IPS DF 6.9 (cell line): ENCODE results near the gene RNF212.
"Not testable (repeated sequence)": the region's sequence is repeated elsewhere in the genome, so short reads cannot be mapped to it uniquely, and the experiment has no call there.

Experiments
- DNase-seq: peaks from one replicate; pipeline ENCODE4 v3.0.0-alpha.2; 2013; ENCODE audit warnings: low read depth, low spot score
- H3K27ac ChIP-seq: one replicate; pipeline ENCODE4 v1.5.1; 2013; ENCODE audit warnings: low read length, control low read depth
- H3K27me3 ChIP-seq: 2 replicates; pipeline ENCODE4 v1.6.1; 2013; ENCODE audit warnings: mild to moderate bottlenecking, low read length; ENCODE audit not compliant: control insufficient read depth, insufficient read depth
- H3K36me3 ChIP-seq: 2 replicates; pipeline ENCODE4 v1.6.1; 2013; ENCODE audit warnings: low read length; ENCODE audit not compliant: control insufficient read depth, insufficient read depth
- H3K4me1 ChIP-seq: 2 replicates; pipeline ENCODE4 v1.6.1; 2013; ENCODE audit warnings: low read length; ENCODE audit not compliant: control insufficient read depth, insufficient read depth
- H3K4me3 ChIP-seq: 2 replicates; pipeline ENCODE4 v1.5.1; 2013; ENCODE audit warnings: mild to moderate bottlenecking, low read length
- H3K9me3 ChIP-seq: 2 replicates; pipeline ENCODE4 v1.6.1; 2013; ENCODE audit warnings: low read length, inconsistent platforms; ENCODE audit not compliant: control insufficient read depth, insufficient read depth
- WGBS: extraction: QIAGEN DNeasy Blood & Tissue Kit; methylation state at CpG from one replicate; pipeline ENCODE4 v1.1.7; 2013; ENCODE audit warnings: mixed read lengths, missing lambda C conversion rate; ENCODE audit not compliant: insufficient read length, insufficient coverage; 5-methylcytosine and 5-hydroxymethylcytosine counted together

Gene RNF212

GRCh38 chr4:1056671-1057402 is 56.5 kb downstream of the RNF212 start:
- no peaks in the 10 kb centered on the region for H3K36me3 ChIP-seq
- DNase-seq, result no peak
- no peaks in the 10 kb centered on the region for H3K9me3 ChIP-seq
- peaks cover 2% of the 10 kb centered on the region; the same call in 1 of the 2 replicates for H3K4me1 ChIP-seq
- H3K27me3 ChIP-seq, result no peaks in the 10 kb centered on the region; the same call in 1 of the 2 replicates
- no peak overlapping the region for H3K4me3 ChIP-seq
- no CpG with 5 or more reads among the region's 28 CpGs for WGBS
- no peak overlapping the region for H3K27ac ChIP-seq

- DNase-seq, result no peak
- Histone ChIP-seq H3K4me1 (peaks cover 2% of the 10 kb centered on the region; the same call in 1 of the 2 replicates), H3K36me3 (no peaks in the 10 kb centered on the region), H3K4me3 (no peak overlapping the region), H3K27ac (no peak overlapping the region), H3K9me3 (no peaks in the 10 kb centered on the region), H3K27me3 (no peaks in the 10 kb centered on the region; the same call in 1 of the 2 replicates)
- no CpG with 5 or more reads among the region's 34 CpGs for WGBS
Measured at GRCh38 chr4:1055721-1056590, 57.4 kb downstream of the RNF212 start.

GRCh38 chr4:1055243-1055701 is 58.1 kb downstream of the RNF212 start:
- not testable (repeated sequence) for H3K4me3 ChIP-seq

GRCh38 chr4:1054696-1055242 is 58.6 kb downstream of the RNF212 start:
- not testable (repeated sequence) for H3K27me3 ChIP-seq, H3K4me1 ChIP-seq, DNase-seq, H3K9me3 ChIP-seq, H3K36me3 ChIP-seq, H3K4me3 ChIP-seq, H3K27ac ChIP-seq
- WGBS, result no CpG with 5 or more reads among the region's 11 CpGs

More at GRCh38 chr4:1055243-1055701, 58.1 kb downstream of the RNF212 start:
- not testable (repeated sequence) for H3K27ac ChIP-seq, H3K4me1 ChIP-seq, DNase-seq, H3K27me3 ChIP-seq, H3K9me3 ChIP-seq, H3K36me3 ChIP-seq
- WGBS, result no CpG with 5 or more reads among the region's 13 CpGs

- H3K9me3 ChIP-seq, H3K4me3 ChIP-seq, H3K36me3 ChIP-seq, H3K4me1 ChIP-seq, DNase-seq, H3K27me3 ChIP-seq, H3K27ac ChIP-seq: not testable (repeated sequence)
- no CpG with 5 or more reads among the region's 7 CpGs for WGBS
Measured at GRCh38 chr4:1053891-1054290, 59.5 kb downstream of the RNF212 start.

- peaks cover 2% of the 10 kb centered on the region; the same call in 1 of the 2 replicates for H3K4me1 ChIP-seq
- H3K27me3 ChIP-seq, result no peaks in the 10 kb centered on the region; the same call in 1 of the 2 replicates
- H3K4me3 ChIP-seq, result no peak overlapping the region
- no peaks in the 10 kb centered on the region for H3K9me3 ChIP-seq
- H3K27ac ChIP-seq, result no peak overlapping the region
- no peaks in the 10 kb centered on the region for H3K36me3 ChIP-seq
- no CpG with 5 or more reads among the region's 24 CpGs for WGBS
- DNase-seq, result no peak
Measured at GRCh38 chr4:1053080-1053661, 60.2 kb downstream of the RNF212 start.

GRCh38 chr4:1052231-1052671 is 61.1 kb downstream of the RNF212 start:
- WGBS, result no CpG with 5 or more reads among the region's 15 CpGs
- Histone ChIP-seq H3K4me3 (no peak overlapping the region), H3K27ac (no peak overlapping the region), H3K36me3 (no peaks in the 10 kb centered on the region), H3K9me3 (no peaks in the 10 kb centered on the region), H3K4me1 (peaks cover 2% of the 10 kb centered on the region; the same call in 1 of the 2 replicates), H3K27me3 (no peaks in the 10 kb centered on the region; the same call in 1 of the 2 replicates)
- DNase-seq, result no peak

- H3K4me1 ChIP-seq, result peaks cover 2% of the 10 kb centered on the region; the same call in 1 of the 2 replicates
- H3K4me3 ChIP-seq, result no peak overlapping the region
- H3K9me3 ChIP-seq, result no peaks in the 10 kb centered on the region
- H3K36me3 ChIP-seq, result no peaks in the 10 kb centered on the region
- H3K27me3 ChIP-seq, result no peaks in the 10 kb centered on the region; the same call in 1 of the 2 replicates
- no CpG with 5 or more reads among the region's 9 CpGs for WGBS
- H3K27ac ChIP-seq, result no peak overlapping the region
- DNase-seq, result no peak
Measured at GRCh38 chr4:1051472-1051871, 61.9 kb downstream of the RNF212 start.

- Histone ChIP-seq H3K27ac (no peak overlapping the region), H3K27me3 (no peaks in the 10 kb centered on the region; the same call in 1 of the 2 replicates), H3K36me3 (no peaks in the 10 kb centered on the region), H3K4me3 (no peak overlapping the region), H3K9me3 (no peaks in the 10 kb centered on the region), H3K4me1 (peaks cover 2% of the 10 kb centered on the region; the same call in 1 of the 2 replicates)
- WGBS, result no CpG with 5 or more reads among the region's 40 CpGs
- no peak for DNase-seq
Measured at GRCh38 chr4:1050486-1051213, 62.7 kb downstream of the RNF212 start.
